Tibial nerve (tissue), 4 donors: ENCODE measurements around the gene P2RX6.

Experiments used
- CTCF ChIP-seq, 5 experiments: fragments of 200-600 bp in 3 of 5; fragments of 450-650 bp in 2 of 5; sonication (generic) in 3 of 5; IDR thresholded peaks; one replicate each; pipeline ENCODE4 v1.5.1; 2016 to 2019; ENCODE audit warnings: antibody characterized with exemption in 5 of 5, mild to moderate bottlenecking in 3 of 5, moderate library complexity in 2 of 5
- EP300 ChIP-seq, 2 donors: sonication (generic); formaldehyde crosslinking; IDR thresholded peaks; one replicate each; pipeline ENCODE4 v1.6.1; 2017; ENCODE audit warnings: antibody characterized with exemption in 2 of 2, mild to moderate bottlenecking in 1 of 2
- POLR2A ChIP-seq, 2 donors: fragments of 450-650 bp; IDR thresholded peaks; one replicate each; pipeline ENCODE4 v1.6.1; 2017; ENCODE audit warnings: antibody characterized with exemption in 2 of 2, mild to moderate bottlenecking in 2 of 2, moderate library complexity in 2 of 2

GRCh38 chr22:21033895-21034294 lies 18.9 kb downstream of the P2RX6 start:
- no peak for TF ChIP-seq CTCF (IDR thresholded peaks at IDR 0.05)
- TF ChIP-seq EP300 (IDR thresholded peaks at IDR 0.05): no peak
- TF ChIP-seq POLR2A (IDR thresholded peaks at IDR 0.05): no peak
